Fibroblast of lung (primary cell): ENCODE results near the gene PLCG1. TPM values are rescaled to one million over a fixed set of nuclear protein-coding genes. Genes with fewer than 3 reads are reported as not detected.

Source experiments
- DNase-seq, 2 donors: peaks; one replicate each; pipeline versions ENCODE4 v3.0.0 to v3.0.0-alpha.2; 2010; ENCODE audit warnings: low read depth in 2 of 2
- H2AFZ ChIP-seq: 2 replicates; pipeline ENCODE4 v1.5.1; 2012; ENCODE audit warnings: low read length, control low read depth, inconsistent platforms
- H3K27ac ChIP-seq: 2 replicates; pipeline ENCODE4 v1.5.1; 2011; ENCODE audit warnings: low read length, control low read depth; ENCODE audit not compliant: insufficient read depth
- H3K27me3 ChIP-seq: 2 replicates; pipeline ENCODE4 v1.5.1; 2011; ENCODE audit warnings: mild to moderate bottlenecking, low read length; ENCODE audit not compliant: control insufficient read depth, insufficient read depth
- H3K36me3 ChIP-seq: 2 replicates; pipeline ENCODE4 v1.5.1; 2011; ENCODE audit warnings: low read length; ENCODE audit not compliant: control insufficient read depth, insufficient read depth
- H3K4me1 ChIP-seq: 2 replicates; pipeline ENCODE4 v1.5.1; 2011; ENCODE audit warnings: low read length; ENCODE audit not compliant: control insufficient read depth, insufficient read depth; ENCODE audit errors: extremely low read depth
- H3K4me2 ChIP-seq: 2 replicates; pipeline ENCODE4 v1.5.1; 2011; ENCODE audit warnings: low read length, control low read depth; ENCODE audit not compliant: insufficient read depth; ENCODE audit errors: extremely low read depth
- H3K4me3 ChIP-seq, 4 experiments: fragments of 200-600 bp in 1 of 4; sonication (generic) in 1 of 4; replicated peaks in 1 of 4; 2 replicates each; pipeline ENCODE4 v1.5.1; 2011 to 2016; ENCODE audit warnings: low read length in 4 of 4, low read depth in 3 of 4, mild to moderate bottlenecking in 3 of 4, control low read depth in 2 of 4, inconsistent platforms in 1 of 4, mixed read lengths in 1 of 4; ENCODE audit not compliant: insufficient read depth in 1 of 4; ENCODE audit errors: control extremely low read depth in 1 of 4
- H3K79me2 ChIP-seq: 2 replicates; pipeline ENCODE4 v1.5.1; 2012; ENCODE audit warnings: mild to moderate bottlenecking, low read length, inconsistent platforms; ENCODE audit not compliant: control insufficient read depth, insufficient read depth
- H3K9ac ChIP-seq: 2 replicates; pipeline ENCODE4 v1.5.1; 2011; ENCODE audit warnings: mild to moderate bottlenecking, low read length, control low read depth; ENCODE audit not compliant: insufficient read depth
- H3K9me3 ChIP-seq: 2 replicates; pipeline ENCODE4 v1.5.1; 2012; ENCODE audit warnings: low read depth, low read length; ENCODE audit not compliant: control insufficient read depth, insufficient read depth
- H4K20me1 ChIP-seq: 2 replicates; pipeline ENCODE4 v1.5.1; 2011; ENCODE audit warnings: low read length; ENCODE audit not compliant: control insufficient read depth, insufficient read depth; ENCODE audit errors: extremely low read depth
- CTCF ChIP-seq, 2 donors: IDR thresholded peaks in 1 of 2; conservative IDR thresholded peaks in 1 of 2; 1 replicate in 1 of 2; 2 replicates in 1 of 2; pipeline ENCODE4 v1.5.1; 2011 to 2012; ENCODE audit warnings: low read length in 2 of 2, control low read depth in 1 of 2, inconsistent platforms in 1 of 2, low read depth in 1 of 2, mild to moderate bottlenecking in 1 of 2
- EZH2 ChIP-seq: IDR thresholded peaks from 2 replicates; pipeline ENCODE4 v1.5.1; 2012; ENCODE audit warnings: low read length, control low read depth, mild to moderate bottlenecking; ENCODE audit errors: missing control alignments
- polyA plus RNA-seq, 2 donors: library from polyadenylated mRNA; depleted of rRNA in 1 of 2; stranded (reverse) in 1 of 2; unstranded in 1 of 2; fragments of >200 nt; gene quantifications; 2 replicates each; pipeline ENCODE4 v1.2.1, GENCODE V29; 2011 to 2012; ENCODE audit warnings: missing spikeins in 1 of 2
- total RNA-seq: library from RNA; depleted of rRNA; stranded (reverse); fragments of >200 nt; gene quantifications from 2 replicates; pipeline ENCODE4 v1.2.1, GENCODE V29; 2014

Gene PLCG1
- total and polyA plus RNA-seq, 2 donors (not counting 1 experiment from before 2014, with no cell fraction given) = 24.5 to 86.2 TPM

- peak; percentile 60 to 72 for DNase-seq
- peak overlapping the region; percentile 66 to 87 (median 81) for H3K4me3 ChIP-seq
- peak overlapping the region; percentile 66 for H2AFZ ChIP-seq
- TF ChIP-seq EZH2 (no peak), CTCF (conservative IDR thresholded peaks at IDR 0.05 in 1 of 2, IDR thresholded peaks at IDR 0.05 in 1 of 2; ENCODE audit: low read depth in 1 of 2, low read length in 2 of 2) (no peak)
- no peaks in the 10 kb centered on the region for H3K36me3 ChIP-seq
- H3K4me1 ChIP-seq = peaks cover 16% of the 10 kb centered on the region
- peak overlapping the region; percentile 97 for H3K9ac ChIP-seq
- H3K79me2 ChIP-seq = peaks cover 49% of the 10 kb centered on the region
- no peaks in the 10 kb centered on the region for H4K20me1 ChIP-seq
- H3K27ac ChIP-seq = peak overlapping the region; percentile 84
- H3K4me2 ChIP-seq = peak overlapping the region; percentile 96
- H3K9me3 ChIP-seq = no peaks in the 10 kb centered on the region
- no peaks in the 10 kb centered on the region for H3K27me3 ChIP-seq
These were observed 501 bp downstream of the PLCG1 start for GRCh38 chr20:41137614-41138474.

- Histone ChIP-seq H3K79me2 (peaks cover 56% of the 10 kb centered on the region), H3K27me3 (no peaks in the 10 kb centered on the region), H2AFZ (no peak overlapping the region), H3K4me1 (peaks cover 16% of the 10 kb centered on the region), H3K27ac (peak overlapping the region; percentile 84), H3K9me3 (no peaks in the 10 kb centered on the region), H3K9ac (peak overlapping the region; percentile 97), H3K4me2 (peak overlapping the region; percentile 96), H4K20me1 (no peaks in the 10 kb centered on the region), H3K4me3 (peak overlapping the region; percentile 66 to 87 (median 81)), H3K36me3 (no peaks in the 10 kb centered on the region)
- TF ChIP-seq CTCF (conservative IDR thresholded peaks at IDR 0.05 in 1 of 2, IDR thresholded peaks at IDR 0.05 in 1 of 2; ENCODE audit: low read depth in 1 of 2, low read length in 2 of 2) = no peak
- TF ChIP-seq EZH2 = no peak
- DNase-seq = no peak
These were observed 1.3 kb downstream of the PLCG1 start for GRCh38 chr20:41138475-41139226.
